ENCODE measurements around the gene MLST8.
A peak's percentile ranks its signal among the peaks of the same experiment; 100 is the strongest.
"Not testable (repeated sequence)": the region's sequence is repeated elsewhere in the genome, so short reads cannot be mapped to it uniquely, and the experiment has no call there.

Gene MLST8

DNA sequence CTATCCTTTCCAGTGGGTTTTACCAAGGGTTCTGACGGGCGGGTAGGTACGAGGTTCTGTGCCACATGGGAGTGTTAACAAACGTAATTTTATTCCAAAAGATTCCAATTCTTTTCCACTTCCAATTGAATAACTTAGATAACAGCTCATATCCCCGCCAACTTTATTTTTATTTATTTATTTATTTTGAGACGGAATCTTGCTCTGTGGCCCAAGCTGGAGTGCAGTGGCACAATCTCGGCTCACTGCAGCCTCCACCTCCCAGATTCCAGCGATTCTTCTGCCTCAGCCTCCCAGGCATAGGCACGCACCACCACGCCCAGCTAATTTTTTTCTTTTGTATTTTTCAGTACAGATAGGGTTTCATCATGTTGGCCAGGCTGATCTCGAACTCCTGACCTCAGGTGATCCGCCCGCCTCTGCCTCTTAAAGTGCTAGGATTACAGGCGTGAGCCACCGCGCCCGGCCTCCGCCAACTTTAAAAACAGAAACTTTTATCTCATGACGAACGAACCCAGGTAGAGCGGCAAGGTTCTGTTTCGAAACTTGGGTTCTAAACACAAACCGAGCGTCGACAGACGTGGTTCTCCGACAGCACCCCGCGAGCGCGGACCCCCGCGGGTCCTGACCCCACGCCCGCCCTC, 45.5 kb downstream of the MLST8 start:
- DNase-seq, result no peak

DNA sequence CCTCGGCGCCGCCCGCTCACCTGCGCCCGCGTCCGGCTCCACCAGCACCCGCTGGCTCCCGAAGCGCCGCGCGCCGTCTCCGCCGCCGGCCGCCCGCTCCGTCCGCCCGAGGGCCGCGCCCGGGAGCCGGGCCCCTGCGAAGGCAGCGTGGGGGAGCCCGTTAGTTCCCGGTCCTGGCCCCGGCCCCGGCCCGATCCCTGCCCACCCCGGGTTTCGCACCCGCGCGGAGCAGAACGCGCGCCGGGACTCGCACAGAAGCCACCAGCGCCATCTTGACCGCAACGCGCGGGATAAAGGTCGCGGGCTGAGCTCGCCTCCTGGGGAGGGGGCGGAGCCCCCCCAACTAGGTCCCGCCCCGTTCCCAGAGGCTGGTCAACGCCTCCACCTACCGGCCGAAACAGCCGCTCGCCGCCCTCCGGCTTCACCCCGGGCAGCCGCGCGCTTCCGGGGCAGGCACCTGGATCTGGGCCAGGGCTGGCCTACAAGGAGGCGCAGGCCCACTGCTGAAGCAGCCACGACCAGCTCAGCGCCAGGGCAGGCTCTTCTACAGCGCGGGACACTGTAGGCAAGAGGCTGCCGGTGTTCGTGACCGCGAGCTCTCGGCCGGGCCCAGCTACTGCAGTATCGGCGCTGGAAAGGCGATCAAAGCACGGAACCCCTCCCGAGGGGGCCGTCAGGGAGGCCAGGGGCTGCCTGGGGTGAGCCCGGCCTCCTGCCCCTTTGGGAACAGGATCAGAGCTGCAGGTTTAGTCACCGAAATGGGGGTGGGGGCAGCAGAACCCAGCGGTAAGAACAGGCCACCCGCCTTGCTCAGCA, 46.2 kb downstream of the MLST8 start, which contains the start of gene ECI1:
Gene ECI1 (minus strand): TSS at position 292 of the 816 bp plus-strand sequence. CDS start 21 bp downstream, at position 271.
- peak; percentile 95 for DNase-seq

DNA sequence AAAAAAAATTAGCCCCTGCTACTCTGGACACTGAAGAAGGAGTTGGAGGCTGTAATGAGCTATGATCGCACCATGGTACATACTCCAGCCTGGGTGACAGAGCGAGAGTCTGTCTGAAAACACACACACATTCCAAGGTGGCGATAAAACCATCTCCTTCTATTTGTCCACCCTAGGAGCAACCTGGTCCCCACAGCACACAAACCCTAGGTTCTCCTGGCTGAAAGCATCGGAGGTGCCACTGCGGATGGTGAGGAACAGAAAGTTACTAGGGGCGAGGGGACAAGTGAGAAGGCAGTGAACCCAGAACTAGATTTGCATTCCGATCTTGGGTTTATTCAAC, 47.5 kb downstream of the MLST8 start:
- no peak for DNase-seq

DNA sequence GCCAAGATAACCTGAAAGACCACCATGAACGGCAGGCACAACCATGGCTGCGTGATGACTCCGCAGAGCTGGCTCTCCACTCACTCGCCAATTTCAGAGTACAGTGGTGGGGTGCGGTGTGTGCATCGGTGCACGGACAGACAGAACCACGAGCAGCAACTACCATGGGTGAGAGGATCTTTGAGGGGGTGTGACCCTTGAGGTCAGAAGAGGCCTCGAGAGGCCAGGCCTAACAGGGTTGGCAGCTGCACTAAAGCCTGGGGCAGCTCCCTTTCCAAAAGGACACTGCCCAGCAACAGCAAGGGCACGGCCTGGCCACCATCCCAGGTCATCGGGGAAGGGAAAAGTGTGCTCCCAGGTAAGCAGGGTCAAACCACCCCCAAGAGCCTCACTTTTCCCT, 48.0 kb downstream of the MLST8 start:
- no peak for DNase-seq

DNA sequence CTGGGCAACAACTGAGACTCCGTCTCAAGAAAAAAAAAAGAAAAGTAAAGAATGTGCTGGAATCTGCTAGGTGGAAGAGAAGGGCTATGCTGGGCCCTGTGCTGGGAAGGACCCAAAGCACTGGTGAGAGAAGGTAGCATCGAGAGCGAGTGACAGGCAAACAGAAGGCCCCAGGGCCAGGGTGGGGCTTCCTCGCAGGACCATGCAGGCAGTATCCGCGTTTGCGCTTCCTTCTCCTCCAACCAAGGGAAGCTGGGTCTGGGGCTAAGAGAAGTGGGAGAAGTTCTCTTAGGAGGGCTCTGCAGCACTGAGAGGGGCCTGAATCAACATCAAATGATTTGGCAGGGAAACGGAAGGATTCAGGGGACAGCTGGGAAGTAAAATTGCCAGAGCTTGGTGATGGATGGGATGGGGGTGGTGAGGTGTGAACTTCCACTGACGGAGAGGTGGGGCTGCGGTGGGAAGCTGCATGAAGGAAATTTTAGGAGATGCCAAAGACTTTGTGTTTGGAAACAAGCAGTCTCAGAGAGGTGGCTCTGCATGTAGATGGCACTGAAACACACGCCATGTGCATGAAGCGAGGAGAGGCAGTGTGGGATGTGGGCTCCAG, 51.4 kb downstream of the MLST8 start:
- no peak for DNase-seq

DNA sequence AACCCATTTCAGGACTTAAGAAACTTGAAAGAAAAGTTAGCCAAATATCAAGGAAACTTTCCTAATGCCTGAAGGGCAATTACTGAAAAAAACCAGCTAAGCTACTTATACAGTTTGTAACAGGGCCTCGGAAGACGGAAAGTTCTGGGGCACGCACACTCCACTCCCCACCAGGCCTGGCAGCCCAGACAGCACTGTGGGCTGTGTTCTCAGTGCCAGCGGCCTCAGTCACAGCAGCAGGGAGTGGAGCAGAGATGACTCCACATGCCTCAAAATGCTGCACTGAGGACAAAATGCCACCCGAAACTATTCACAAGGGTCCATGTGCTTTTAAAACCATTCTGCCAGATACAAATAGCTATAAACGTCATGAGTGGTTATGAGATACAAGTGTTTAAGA, 52.5 kb downstream of the MLST8 start:
- no peak for DNase-seq

DNA sequence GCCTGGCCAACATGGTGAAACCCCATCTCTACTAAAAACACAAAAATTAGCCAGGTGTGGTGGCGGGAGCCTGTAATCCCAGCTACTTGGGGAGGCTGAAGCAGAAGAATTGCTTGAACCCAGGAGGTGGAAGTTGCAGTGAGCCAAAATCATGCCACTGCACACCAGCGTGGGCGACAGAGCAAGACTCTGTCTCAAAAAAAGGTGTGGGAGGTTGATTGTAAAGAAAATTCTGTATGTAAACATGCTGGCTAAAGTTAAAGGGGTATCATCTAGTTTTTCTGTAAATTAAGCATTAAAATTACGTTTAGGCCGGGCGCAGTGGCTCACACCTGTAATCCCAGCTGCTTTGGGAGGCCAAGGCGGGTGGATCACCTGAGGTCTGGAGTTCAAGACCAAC, 53.3 kb downstream of the MLST8 start:
- not testable (repeated sequence) for DNase-seq

Measured in eye (tissue), 1 donor.